HEK293 (cell line): Measurements from ENCODE around the gene KLF16.

Source experiments
- BCL6B ChIP-seq: fragments of 450-650 bp; formaldehyde crosslinking; IDR thresholded peaks from 2 replicates; pipeline ENCODE4 v1.5.1; 2017; ENCODE audit warnings: missing biosample characterization, missing genetic modification characterization
- GLIS2 ChIP-seq: fragments of 450-650 bp; formaldehyde crosslinking; IDR thresholded peaks from 2 replicates; pipeline ENCODE4 v1.5.1; 2016; ENCODE audit warnings: missing biosample characterization, missing genetic modification characterization
- HOXC10 ChIP-seq: sonication (generic); formaldehyde crosslinking; IDR thresholded peaks from 2 replicates; pipeline ENCODE4 v1.8.1; 2023; ENCODE audit warnings: mild to moderate bottlenecking, missing genetic modification reagents
- KLF1 ChIP-seq: fragments of 450-650 bp; formaldehyde crosslinking; IDR thresholded peaks from 2 replicates; pipeline ENCODE4 v1.5.1; 2016; ENCODE audit warnings: missing biosample characterization, missing genetic modification characterization
- KLF16 ChIP-seq: fragments of 450-650 bp; formaldehyde crosslinking; IDR thresholded peaks from 2 replicates; pipeline ENCODE4 v1.5.1; 2017; ENCODE audit warnings: missing biosample characterization, missing genetic modification characterization
- KLF17 ChIP-seq: fragments of 450-650 bp; formaldehyde crosslinking; IDR thresholded peaks from 2 replicates; pipeline ENCODE4 v1.5.1; 2016; ENCODE audit warnings: missing biosample characterization, missing genetic modification characterization
- KLF7 ChIP-seq: fragments of 450-650 bp; formaldehyde crosslinking; IDR thresholded peaks from 2 replicates; pipeline ENCODE4 v1.5.1; 2016; ENCODE audit warnings: missing biosample characterization, missing genetic modification characterization, borderline replicate concordance
- KLF9 ChIP-seq: fragments of 450-650 bp; formaldehyde crosslinking; IDR thresholded peaks from 2 replicates; pipeline ENCODE4 v1.5.1; 2016; ENCODE audit warnings: missing biosample characterization, missing genetic modification characterization, low read depth
- OSR2 ChIP-seq: fragments of 450-650 bp; formaldehyde crosslinking; IDR thresholded peaks from 2 replicates; pipeline ENCODE4 v1.5.1; 2016; ENCODE audit warnings: missing biosample characterization, missing genetic modification characterization
- SCRT1 ChIP-seq: fragments of 450-650 bp; formaldehyde crosslinking; IDR thresholded peaks from 2 replicates; pipeline ENCODE4 v1.5.1; 2016; ENCODE audit warnings: missing biosample characterization, missing genetic modification characterization, borderline replicate concordance
- SETDB1 ChIP-seq: IDR thresholded peaks from one replicate; pipeline ENCODE4 v1.6.1; 2017; ENCODE audit warnings: mild to moderate bottlenecking, low read length, moderate library complexity, mixed read lengths; ENCODE audit not compliant: insufficient read length
- ZBTB1 ChIP-seq: fragments of 450-650 bp; formaldehyde crosslinking; IDR thresholded peaks from 2 replicates; pipeline ENCODE4 v1.5.1; 2016; ENCODE audit warnings: missing biosample characterization, missing genetic modification characterization
- ZBTB10 ChIP-seq: fragments of 450-650 bp; formaldehyde crosslinking; IDR thresholded peaks from 2 replicates; pipeline ENCODE4 v1.5.1; 2016; ENCODE audit warnings: missing biosample characterization, missing genetic modification characterization
- ZBTB17 ChIP-seq: fragments of 450-650 bp; formaldehyde crosslinking; IDR thresholded peaks from 2 replicates; pipeline ENCODE4 v1.5.1; 2016; ENCODE audit warnings: missing biosample characterization, missing genetic modification characterization
- ZNF132 ChIP-seq: fragments of 450-650 bp; formaldehyde crosslinking; IDR thresholded peaks from 2 replicates; pipeline ENCODE4 v1.5.1; 2017; ENCODE audit warnings: missing biosample characterization, missing genetic modification characterization, borderline replicate concordance
- ZNF175 ChIP-seq: fragments of 450-650 bp; formaldehyde crosslinking; IDR thresholded peaks from 2 replicates; pipeline ENCODE4 v1.5.1; 2016; ENCODE audit warnings: missing biosample characterization, missing genetic modification characterization
- ZNF221 ChIP-seq: fragments of 450-650 bp; formaldehyde crosslinking; IDR thresholded peaks from 2 replicates; pipeline ENCODE4 v1.5.1; 2017; ENCODE audit warnings: missing biosample characterization, missing genetic modification characterization, borderline replicate concordance
- ZNF24 ChIP-seq: fragments of 450-650 bp; formaldehyde crosslinking; IDR thresholded peaks from 2 replicates; pipeline ENCODE4 v1.5.1; 2016; ENCODE audit warnings: missing biosample characterization, missing genetic modification characterization
- ZNF302 ChIP-seq: fragments of 450-650 bp; formaldehyde crosslinking; IDR thresholded peaks from 2 replicates; pipeline ENCODE4 v1.5.1; 2016; ENCODE audit warnings: missing biosample characterization, missing genetic modification characterization, low read depth
- ZNF354C ChIP-seq: fragments of 450-650 bp; formaldehyde crosslinking; IDR thresholded peaks from 2 replicates; pipeline ENCODE4 v1.5.1; 2016; ENCODE audit warnings: missing biosample characterization, missing genetic modification characterization, low read depth, borderline replicate concordance
- ZNF37A ChIP-seq: fragments of 450-650 bp; IDR thresholded peaks from 2 replicates; pipeline ENCODE4 v1.5.1; 2018; ENCODE audit warnings: missing biosample characterization, missing genetic modification characterization
- ZNF426 ChIP-seq: fragments of 450-650 bp; formaldehyde crosslinking; IDR thresholded peaks from 2 replicates; pipeline ENCODE4 v1.5.1; 2017; ENCODE audit warnings: missing biosample characterization, missing genetic modification characterization, mild to moderate bottlenecking, inconsistent platforms, moderate library complexity
- ZNF529 ChIP-seq: fragments of 450-650 bp; formaldehyde crosslinking; IDR thresholded peaks from 2 replicates; pipeline ENCODE4 v1.5.1; 2017; ENCODE audit warnings: missing genetic modification characterization, missing biosample characterization; ENCODE audit not compliant: insufficient replicate concordance
- ZNF530 ChIP-seq: fragments of 450-650 bp; formaldehyde crosslinking; IDR thresholded peaks from 2 replicates; pipeline ENCODE4 v1.5.1; 2016; ENCODE audit warnings: low read depth, missing biosample characterization, missing genetic modification characterization
- ZNF623 ChIP-seq: fragments of 450-650 bp; formaldehyde crosslinking; IDR thresholded peaks from 2 replicates; pipeline ENCODE4 v1.5.1; 2016; ENCODE audit warnings: missing biosample characterization, missing genetic modification characterization
- ZNF645 ChIP-seq: fragments of 450-650 bp; formaldehyde crosslinking; IDR thresholded peaks from 2 replicates; pipeline ENCODE4; 2016; ENCODE audit warnings: missing biosample characterization, missing genetic modification characterization
- ZNF658 ChIP-seq: fragments of 450-650 bp; formaldehyde crosslinking; IDR thresholded peaks from 2 replicates; pipeline ENCODE4; 2016; ENCODE audit warnings: missing biosample characterization, missing genetic modification characterization
- ZNF670 ChIP-seq: fragments of 450-650 bp; formaldehyde crosslinking; IDR thresholded peaks from 2 replicates; pipeline ENCODE4 v1.5.1; 2016; ENCODE audit warnings: missing biosample characterization, missing genetic modification characterization, low read depth
- ZNF677 ChIP-seq: fragments of 450-650 bp; IDR thresholded peaks from 2 replicates; pipeline ENCODE4 v1.5.0; 2018; ENCODE audit warnings: missing biosample characterization, mild to moderate bottlenecking, missing genetic modification characterization, moderate library complexity
- ZNF704 ChIP-seq: fragments of 450-650 bp; formaldehyde crosslinking; IDR thresholded peaks from 2 replicates; pipeline ENCODE4 v1.5.1; 2016; ENCODE audit warnings: missing biosample characterization, missing genetic modification characterization
- ZNF837 ChIP-seq: fragments of 450-650 bp; formaldehyde crosslinking; IDR thresholded peaks from 2 replicates; pipeline ENCODE4 v1.5.1; 2016; ENCODE audit warnings: missing biosample characterization, missing genetic modification characterization

Gene KLF16

GRCh38 chr19:1855040-1855827 is 8.1 kb downstream of the KLF16 start (continued):
- TF ChIP-seq ZBTB10 (tag by site-specific recombination) (peak; percentile 14; the same call in 1 of the 2 replicates), ZNF426 (tag by site-specific recombination) (no peak), ZNF175 (tag by site-specific recombination) (no peak), KLF1 (peak; percentile 86), ZNF529 (no peak), ZNF37A (no peak), SETDB1 (no peak), HOXC10 (CRISPR knock-in tag) (no peak), SCRT1 (tag by site-specific recombination) (no peak), ZBTB1 (tag by site-specific recombination) (no peak), ZNF658 (tag by site-specific recombination) (no peak), KLF16 (tag by site-specific recombination) (peak; percentile 64), ZNF221 (tag by site-specific recombination) (no peak), KLF9 (peak; percentile 90), ZNF670 (tag by site-specific recombination) (no peak), ZNF704 (no peak), ZBTB17 (tag by site-specific recombination) (peak; percentile 74), OSR2 (tag by site-specific recombination) (no peak), GLIS2 (tag by site-specific recombination) (peak; percentile 71), KLF17 (tag by site-specific recombination) (no peak), BCL6B (tag by site-specific recombination) (no peak), ZNF24 (tag by site-specific recombination) (no peak), ZNF132 (tag by site-specific recombination) (no peak), ZNF623 (tag by site-specific recombination) (no peak), ZNF530 (tag by site-specific recombination) (no peak), ZNF645 (tag by site-specific recombination) (no peak), ZNF677 (peak; percentile 20; the same call in 1 of the 2 replicates), ZNF354C (no peak), ZNF837 (no peak), KLF7 (no peak), ZNF302 (no peak)
